Iris pigment epithelial cell (primary cell): ENCODE measurements around the gene PRSS27.

Experiments
- DNase-seq: peaks from one replicate; pipeline ENCODE4 v3.0.0-alpha.2; 2011; ENCODE audit warnings: low read depth

Gene PRSS27

GRCh38 chr16:2751577-2752034, 31.6 kb upstream of the PRSS27 start:
- DNase-seq, result no peak

GRCh38 chr16:2749936-2750335, 29.9 kb upstream of the PRSS27 start:
- no peak for DNase-seq

- no peak for DNase-seq
These were observed 29.5 kb upstream of the PRSS27 start for GRCh38 chr16:2749476-2749875.

- no peak for DNase-seq
These were observed 28.9 kb upstream of the PRSS27 start for GRCh38 chr16:2748757-2749455.

DNA sequence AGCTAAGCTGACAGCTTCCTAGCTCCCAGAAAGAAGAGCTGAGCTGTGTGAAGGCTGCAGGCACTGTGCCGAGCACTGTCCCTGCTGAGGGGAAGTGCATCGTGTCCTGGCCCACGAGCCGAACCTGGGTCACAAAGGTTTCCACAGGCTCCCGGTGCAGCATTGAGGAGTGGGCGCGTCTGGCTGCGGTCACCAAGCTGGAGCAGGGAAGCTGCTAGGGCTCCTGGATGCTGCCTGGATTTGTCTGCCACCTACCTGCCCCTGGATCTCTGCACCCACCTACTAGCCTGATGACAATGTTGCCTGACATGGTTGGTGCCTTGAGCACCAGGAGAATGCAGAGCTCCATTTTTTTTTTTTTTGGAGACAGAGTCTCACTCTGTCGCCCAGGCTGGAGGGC, 25.9 kb upstream of the PRSS27 start:
- DNase-seq, result no peak

DNA sequence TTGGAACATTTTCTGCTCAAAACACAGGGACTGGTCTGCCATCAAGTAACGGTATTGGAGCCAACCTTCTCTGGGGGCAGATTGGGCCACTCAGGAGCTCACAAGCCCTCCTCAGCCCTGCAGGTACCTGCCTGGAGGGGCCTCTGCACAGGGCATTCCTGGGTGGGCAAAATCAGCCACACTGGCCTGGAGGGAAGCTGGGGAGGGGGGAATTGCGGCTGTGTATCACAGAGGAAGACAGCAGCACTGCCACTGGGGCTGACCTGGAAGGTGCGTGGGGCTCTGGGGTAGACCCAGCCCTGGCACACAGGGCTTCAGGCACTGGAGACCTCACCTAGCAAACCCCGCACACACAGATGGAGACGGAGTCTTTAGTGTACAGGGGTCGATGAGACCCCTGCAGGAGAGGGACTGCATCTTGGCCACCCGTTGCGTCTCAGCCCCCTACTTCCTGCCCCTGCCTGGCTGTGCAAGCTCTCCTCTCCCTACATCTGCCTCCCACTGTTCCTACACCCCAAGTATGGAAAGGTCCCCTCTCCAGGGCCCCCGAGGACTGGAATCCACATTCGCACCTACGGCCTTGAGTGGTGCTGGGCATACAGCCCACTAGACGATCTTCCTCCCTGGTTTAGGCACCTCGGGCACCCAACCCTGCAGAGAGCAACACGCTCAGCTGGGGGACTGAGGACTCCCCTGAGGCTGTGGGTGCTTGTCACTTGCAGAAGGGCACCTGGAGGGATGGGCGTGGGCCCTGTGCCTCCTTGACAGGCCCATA, 25.3 kb upstream of the PRSS27 start:
- DNase-seq, result no peak

DNA sequence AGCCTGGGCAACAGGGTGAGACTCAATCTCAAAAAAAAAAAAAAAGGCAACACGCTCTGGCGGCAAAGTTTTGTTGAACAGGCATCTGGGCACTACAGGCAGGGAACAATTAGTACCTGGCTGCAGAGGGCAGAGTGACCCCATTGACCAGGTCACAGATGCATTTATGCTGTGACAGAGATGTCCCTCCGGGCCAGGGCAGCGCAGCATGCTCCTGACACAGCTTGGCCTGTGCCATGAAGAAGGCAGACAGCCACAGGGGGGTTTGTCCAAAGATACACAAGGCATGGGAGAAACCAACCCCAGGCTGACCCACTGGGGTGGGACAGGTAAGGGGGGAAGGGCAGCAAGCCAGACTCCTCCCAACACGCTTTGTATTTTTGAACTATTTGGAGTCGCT, 24.7 kb upstream of the PRSS27 start:
- DNase-seq, result no peak

GRCh38 chr16:2743007-2743810, 23.2 kb upstream of the PRSS27 start:
- DNase-seq, result no peak

DNA sequence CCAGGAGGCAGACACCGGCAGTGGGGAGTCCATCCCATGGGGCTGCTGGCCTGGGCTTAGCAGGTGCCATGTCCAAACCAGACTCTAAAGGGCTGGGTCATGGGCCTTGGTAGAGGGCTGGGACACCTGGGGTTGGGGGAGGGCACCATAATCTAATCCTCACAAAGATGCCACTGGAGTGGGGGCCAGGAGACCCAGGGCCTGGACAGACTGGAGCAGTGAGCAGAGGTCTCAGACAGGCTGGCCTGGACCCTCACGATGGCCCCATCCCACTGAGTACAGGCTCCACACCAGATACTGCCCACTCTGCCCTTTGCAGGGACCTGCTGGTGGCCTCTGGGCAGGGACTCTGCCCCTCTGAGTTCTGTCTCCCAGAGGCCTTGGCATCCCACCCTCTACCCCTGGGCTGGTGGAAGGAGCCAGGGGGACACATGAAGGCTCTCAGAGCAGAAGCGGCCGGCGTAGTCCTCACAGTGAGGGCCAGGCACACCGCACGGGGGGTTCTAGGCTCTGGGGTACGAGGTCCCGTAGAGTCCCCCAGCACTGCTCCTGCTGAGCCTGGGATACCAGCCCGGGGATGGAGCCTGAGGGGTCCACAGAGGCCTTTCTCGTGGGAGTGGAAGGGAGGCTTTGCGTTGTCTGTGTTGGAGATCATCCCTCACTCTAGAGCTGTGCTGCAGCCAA, 22.4 kb upstream of the PRSS27 start:
- no peak for DNase-seq

GRCh38 chr16:2741168-2741567, 21.1 kb upstream of the PRSS27 start:
- no peak for DNase-seq

DNA sequence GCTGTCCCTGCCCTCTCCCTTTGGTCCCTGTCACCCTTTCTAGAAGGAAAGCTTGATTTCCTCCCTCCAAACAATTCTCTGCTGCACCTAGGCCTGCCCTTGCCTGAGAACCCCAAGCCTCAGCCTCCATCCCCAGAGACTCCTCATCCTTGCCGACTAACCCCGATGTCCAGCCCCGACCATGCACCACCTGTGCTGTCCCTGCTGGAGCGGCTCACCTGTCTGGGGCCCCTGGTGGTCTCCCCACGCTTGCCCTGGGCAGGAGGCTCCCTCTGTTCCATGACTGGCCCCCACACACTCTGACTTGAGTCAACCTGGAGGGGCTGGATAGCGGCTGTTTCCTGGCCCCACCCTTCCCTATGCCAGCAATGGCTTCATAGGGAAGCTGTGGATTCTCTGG, 20.5 kb upstream of the PRSS27 start:
- no peak for DNase-seq

- DNase-seq, result no peak
These were observed 19.8 kb upstream of the PRSS27 start for GRCh38 chr16:2739625-2740430.

DNA sequence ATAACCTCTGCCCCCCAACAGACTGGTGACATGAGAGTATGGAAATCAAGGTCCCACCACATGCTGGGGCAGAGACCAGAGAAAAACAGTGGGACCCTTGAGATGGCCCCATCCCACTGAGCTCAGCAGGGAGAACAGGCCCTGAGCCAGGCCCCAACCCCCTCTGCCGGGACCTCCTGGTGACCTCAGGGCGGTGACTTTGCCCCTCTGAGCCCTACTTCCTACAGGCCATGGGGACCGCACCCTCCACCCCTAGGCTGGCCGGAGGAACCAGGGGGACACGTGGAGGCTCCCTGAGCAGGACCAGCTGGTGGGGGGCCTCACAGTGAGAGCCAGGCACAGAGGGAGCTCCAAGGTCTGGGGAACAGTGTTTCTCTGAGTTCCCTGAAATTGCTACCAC, 18.6 kb upstream of the PRSS27 start:
- no peak for DNase-seq

GRCh38 chr16:2737895-2738418, 17.9 kb upstream of the PRSS27 start:
- DNase-seq, result no peak

DNA sequence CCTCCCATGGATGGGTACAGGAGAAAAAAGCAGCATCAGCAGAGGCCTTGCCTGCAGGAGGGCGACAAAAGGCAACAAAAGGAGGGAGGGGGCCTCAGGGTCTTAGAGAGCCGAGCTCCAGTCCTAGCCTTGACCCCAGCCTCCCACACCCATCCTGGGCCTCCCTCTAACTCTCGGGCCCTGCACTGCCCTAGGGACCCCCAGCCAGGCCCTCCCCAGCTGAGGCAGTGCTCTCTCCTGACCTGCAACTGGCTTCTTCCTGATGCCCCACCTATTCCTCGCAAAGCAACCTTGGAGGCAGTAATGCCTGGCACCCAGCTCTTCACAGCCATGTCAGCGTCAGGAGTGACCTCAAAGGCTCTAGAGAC, 17.2 kb upstream of the PRSS27 start:
- no peak for DNase-seq

DNA sequence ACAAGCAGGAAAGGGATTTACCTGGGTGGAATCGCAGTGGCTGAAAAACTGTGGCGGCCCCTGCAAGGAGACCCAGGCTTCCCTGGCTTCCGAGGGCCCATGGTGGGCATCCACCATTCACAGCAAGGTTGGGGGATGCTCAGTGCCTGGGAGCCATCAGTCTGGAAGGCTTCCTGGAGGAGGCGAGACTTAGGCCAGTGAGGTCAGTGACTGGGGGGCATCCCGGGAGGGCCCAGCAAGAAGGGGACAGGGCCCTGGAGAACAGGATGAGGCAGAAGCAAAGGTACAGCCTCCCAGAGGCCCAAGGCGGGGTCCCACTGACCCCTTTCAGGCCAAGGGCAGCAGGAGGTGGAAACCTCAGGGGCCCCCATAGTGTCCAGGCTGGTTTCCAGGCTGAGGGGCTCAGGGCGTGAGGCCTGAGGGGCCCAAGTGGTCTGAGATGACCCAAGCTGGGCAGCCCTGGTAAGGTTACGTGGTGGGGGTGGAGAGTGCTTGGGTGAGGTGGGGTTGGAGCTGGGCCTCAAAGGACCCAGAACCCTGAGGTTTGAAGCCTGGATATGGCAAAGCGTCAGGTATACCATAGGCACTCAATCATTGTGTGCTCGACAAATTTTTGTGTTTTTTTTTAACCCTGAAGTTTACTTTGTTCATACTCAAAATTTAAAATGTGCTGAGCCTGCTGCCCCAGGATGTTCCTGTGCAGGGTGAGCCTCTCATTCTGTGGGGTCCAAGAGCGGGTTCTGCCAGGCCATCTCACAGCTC, 16.6 kb upstream of the PRSS27 start:
- no peak for DNase-seq

DNA sequence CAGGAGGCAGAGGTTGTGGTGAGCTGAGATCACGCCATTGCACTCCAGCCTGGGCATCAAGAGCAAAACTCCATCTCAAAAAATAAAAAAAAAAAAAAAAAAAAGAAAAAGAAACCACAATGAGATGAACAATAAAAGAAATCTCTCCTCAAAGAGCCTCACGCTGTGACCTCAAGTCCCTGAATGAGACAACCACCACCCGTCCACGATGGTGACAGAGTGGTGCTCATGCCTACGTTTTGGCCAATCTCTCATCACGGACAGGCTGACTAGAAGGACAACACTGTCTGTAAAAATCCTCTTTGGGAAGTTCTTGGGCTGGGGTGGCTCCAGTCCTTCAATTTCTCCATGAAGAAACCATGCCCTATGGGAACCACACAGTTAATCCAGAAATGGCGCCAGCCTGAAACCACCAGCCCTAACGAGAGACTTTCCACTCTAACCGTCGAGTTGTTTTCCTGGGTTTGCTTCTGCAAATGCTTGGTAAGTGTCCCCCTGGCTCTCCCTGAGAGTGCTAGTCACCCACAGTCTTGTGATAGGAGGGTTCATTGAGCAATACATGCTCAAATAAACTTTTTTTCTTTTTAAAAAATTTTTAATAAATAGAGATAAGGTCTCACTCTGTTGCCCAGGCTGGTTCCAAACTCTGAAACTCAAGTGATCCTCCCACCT, 15.0 kb upstream of the PRSS27 start:
- no peak for DNase-seq

GRCh38 chr16:2728034-2728433, 8.0 kb upstream of the PRSS27 start:
- no peak for DNase-seq

DNA sequence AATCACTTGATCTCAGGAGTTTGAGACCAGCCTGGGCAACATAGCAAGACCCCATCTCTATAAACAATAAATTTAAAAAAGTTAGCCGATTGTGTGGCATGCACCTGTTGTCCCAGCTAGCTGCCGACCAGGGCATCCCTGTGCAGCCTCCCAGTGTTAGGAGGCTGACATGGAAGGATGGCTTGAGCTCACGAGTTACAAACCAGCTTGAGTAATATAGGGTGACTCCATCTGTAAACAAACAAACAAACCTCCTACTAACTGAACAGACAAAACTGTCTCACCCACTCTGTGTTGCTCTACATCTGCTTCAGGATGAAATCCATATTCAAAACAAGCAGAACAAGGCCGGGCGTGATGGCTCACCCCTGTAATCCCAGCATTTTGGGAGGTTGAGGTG, 6.9 kb upstream of the PRSS27 start:
- no peak for DNase-seq

DNA sequence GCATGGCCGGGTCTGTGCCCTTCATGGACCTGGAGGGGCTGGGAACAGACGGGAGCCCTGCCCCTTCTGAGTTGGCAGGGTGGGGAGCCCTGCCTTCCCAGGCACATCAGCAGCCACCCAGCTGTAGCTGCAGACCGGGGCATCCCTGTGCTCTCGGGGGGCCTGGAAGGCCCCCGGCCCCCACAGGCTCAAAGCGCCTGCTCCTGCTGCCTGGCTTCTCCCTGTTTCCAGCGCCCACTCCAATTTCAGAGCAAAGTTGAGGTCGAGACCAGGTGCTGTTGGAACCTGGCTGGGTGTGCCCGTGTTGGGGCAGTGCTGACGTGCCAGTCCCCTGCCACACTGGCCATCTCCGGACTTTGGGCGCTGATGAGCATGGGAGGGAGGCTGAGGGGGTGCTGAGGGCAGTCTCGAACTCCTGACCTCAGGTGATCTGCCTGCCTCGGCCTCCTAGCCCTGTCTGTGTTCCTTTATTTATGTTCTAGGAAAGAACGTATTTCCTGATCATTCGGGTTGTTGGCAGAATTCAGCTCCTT, 4.9 kb upstream of the PRSS27 start:
- no peak for DNase-seq
